GM19043 (cell line): ENCODE measurements around the gene LYSET.
"Not testable (repeated sequence)": the region's sequence is repeated elsewhere in the genome, so short reads cannot be mapped to it uniquely, and the experiment has no call there.

Experiments
- ATAC-seq: cut with Tn5 transposase; IDR thresholded peaks from one replicate; pipeline ENCODE4 v1.9.1; 2021; ENCODE audit warnings: low read depth; ENCODE audit not compliant: unreplicated experiment

The LYSET gene

GRCh38 chr14:93165271-93166265 lies 19.5 kb upstream of the LYSET start:
- ATAC-seq, result not testable (repeated sequence)

GRCh38 chr14:93168610-93169009 lies 16.5 kb upstream of the LYSET start:
- not testable (repeated sequence) for ATAC-seq

GRCh38 chr14:93169619-93170018 lies 15.5 kb upstream of the LYSET start:
- not testable (repeated sequence) for ATAC-seq

- ATAC-seq, result not testable (repeated sequence)
These were observed 15.0 kb upstream of the LYSET start for GRCh38 chr14:93170141-93170540.

- ATAC-seq, result no peak
These were observed 13.7 kb upstream of the LYSET start for GRCh38 chr14:93171376-93171775.

GRCh38 chr14:93173943-93174395 lies 11.1 kb upstream of the LYSET start:
- no peak for ATAC-seq

GRCh38 chr14:93174731-93175130 lies 10.4 kb upstream of the LYSET start:
- not testable (repeated sequence) for ATAC-seq

GRCh38 chr14:93175492-93175891 lies 9.6 kb upstream of the LYSET start:
- ATAC-seq, result no peak

- ATAC-seq, result no peak
These were observed 1.4 kb upstream of the LYSET start for GRCh38 chr14:93183596-93184317.

- ATAC-seq, result no peak
These were observed 218 bp downstream of the LYSET start for GRCh38 chr14:93185349-93185720.

- ATAC-seq, result no peak
These were observed 1.3 kb downstream of the LYSET start for GRCh38 chr14:93186466-93186865.

- no peak for ATAC-seq
These were observed 1.8 kb downstream of the LYSET start for GRCh38 chr14:93186956-93187355.

GRCh38 chr14:93195316-93195999 lies 10.3 kb downstream of the LYSET start:
- no peak for ATAC-seq

GRCh38 chr14:93199031-93199430 lies 13.9 kb downstream of the LYSET start:
- ATAC-seq, result no peak

GRCh38 chr14:93200553-93200952 lies 15.4 kb downstream of the LYSET start:
- no peak for ATAC-seq

GRCh38 chr14:93201155-93201704 lies 16.1 kb downstream of the LYSET start:
- no peak for ATAC-seq

- peak; percentile 65 for ATAC-seq
These were observed 21.8 kb downstream of the LYSET start, which contains the start of the genes GON7 and UBR7 for GRCh38 chr14:93206793-93207467. GON7 (minus strand) TSS chr14:93207065; CDS start chr14:93207037, 28 bp downstream. UBR7 (plus strand) TSS chr14:93207256; CDS start chr14:93207292, 36 bp downstream.

GRCh38 chr14:93207468-93208308 lies 22.6 kb downstream of the LYSET start:
- ATAC-seq, result peak; percentile 30

GRCh38 chr14:93212432-93212831 lies 27.3 kb downstream of the LYSET start:
- peak; percentile 76 for ATAC-seq
